Brain microvascular endothelial cell (primary cell): ENCODE data around the gene DGCR2.

ENCODE experiments used
- DNase-seq: peaks from one replicate; pipeline ENCODE4 v3.0.0-alpha.2; 2020
- H3K27ac ChIP-seq: fragments of 250-450 bp; sonication (Bioruptor Pico); 2 replicates; pipeline ENCODE4 v1.5.1; 2020; ENCODE audit warnings: mild to moderate bottlenecking, moderate library complexity
- H3K27me3 ChIP-seq: fragments of 250-450 bp; sonication (Bioruptor Pico); replicated peaks from 2 replicates; pipeline ENCODE4 v1.5.1; 2020; ENCODE audit warnings: mild to moderate bottlenecking
- H3K36me3 ChIP-seq: fragments of 250-450 bp; sonication (Bioruptor Pico); replicated peaks from 2 replicates; pipeline ENCODE4 v1.5.1; 2020; ENCODE audit warnings: mild to moderate bottlenecking
- H3K4me3 ChIP-seq: 2 replicates; pipeline ENCODE4 v1.5.1; 2011; ENCODE audit warnings: low read depth, mild to moderate bottlenecking, control low read depth, low read length, moderate library complexity
- in situ Hi-C: cut with HindIII; loops from 2 replicates; pipeline ENCODE4 v1.10.0; 2017; ENCODE audit warnings: low sequenced_read_pairs, low pct_ligation_motif_present
- TF ChIP-seq, protein P1 (sequence below): IDR thresholded peaks from 2 replicates; pipeline ENCODE4 v1.5.1; 2011; ENCODE audit warnings: low read depth, mild to moderate bottlenecking, moderate library complexity, low read length, control low read depth, inconsistent platforms; ENCODE audit errors: missing control alignments

DGCR2 gene

DNA sequence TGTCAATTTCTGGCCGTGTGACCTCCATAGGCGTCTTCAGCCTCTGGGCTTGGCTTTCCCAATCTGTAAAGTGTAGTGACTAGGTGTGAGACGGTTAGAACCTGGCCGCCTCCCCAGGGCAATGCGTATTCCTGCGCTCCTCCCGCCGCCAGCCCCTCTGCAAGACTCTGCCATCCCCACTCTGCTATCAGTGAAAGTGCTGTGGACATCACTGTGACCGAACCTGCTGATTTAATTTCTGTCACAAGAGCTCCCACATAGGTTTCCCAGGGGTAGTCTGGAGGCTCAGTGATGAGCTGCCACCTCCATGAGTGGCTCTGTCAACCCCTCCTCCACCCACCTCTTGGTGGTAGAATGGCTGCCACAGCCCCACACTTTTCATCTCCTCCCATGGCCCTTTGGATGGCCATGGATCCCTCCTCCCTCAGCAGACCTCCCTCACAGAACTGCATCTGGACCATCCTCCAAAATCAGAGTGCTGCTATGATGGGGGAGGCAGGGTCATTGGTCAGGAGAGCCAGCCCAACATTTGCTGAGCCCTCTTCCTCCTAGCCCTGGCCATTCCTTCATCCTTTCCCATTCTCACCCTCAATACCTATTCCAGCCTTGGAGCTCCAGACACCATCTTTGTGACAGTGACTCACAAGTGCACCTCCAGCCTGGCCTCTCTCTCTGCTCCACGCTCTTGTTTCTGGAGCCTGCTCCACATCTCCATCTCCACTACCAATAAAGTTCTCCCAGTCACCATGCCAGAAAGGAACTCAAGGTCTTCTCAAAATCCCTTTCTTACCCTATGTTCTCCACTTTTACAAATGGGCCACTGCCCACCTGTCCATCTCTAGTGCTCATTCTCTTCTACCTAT lies 29.3 kb upstream of the DGCR2 start:
- Histone ChIP-seq H3K4me3 (no peak overlapping the region), H3K36me3 (no peaks in the 10 kb centered on the region), H3K27me3 (peaks cover 61% of the 10 kb centered on the region), H3K27ac (no peak overlapping the region)
- no peak for DNase-seq
- TF ChIP-seq, protein P1, sequence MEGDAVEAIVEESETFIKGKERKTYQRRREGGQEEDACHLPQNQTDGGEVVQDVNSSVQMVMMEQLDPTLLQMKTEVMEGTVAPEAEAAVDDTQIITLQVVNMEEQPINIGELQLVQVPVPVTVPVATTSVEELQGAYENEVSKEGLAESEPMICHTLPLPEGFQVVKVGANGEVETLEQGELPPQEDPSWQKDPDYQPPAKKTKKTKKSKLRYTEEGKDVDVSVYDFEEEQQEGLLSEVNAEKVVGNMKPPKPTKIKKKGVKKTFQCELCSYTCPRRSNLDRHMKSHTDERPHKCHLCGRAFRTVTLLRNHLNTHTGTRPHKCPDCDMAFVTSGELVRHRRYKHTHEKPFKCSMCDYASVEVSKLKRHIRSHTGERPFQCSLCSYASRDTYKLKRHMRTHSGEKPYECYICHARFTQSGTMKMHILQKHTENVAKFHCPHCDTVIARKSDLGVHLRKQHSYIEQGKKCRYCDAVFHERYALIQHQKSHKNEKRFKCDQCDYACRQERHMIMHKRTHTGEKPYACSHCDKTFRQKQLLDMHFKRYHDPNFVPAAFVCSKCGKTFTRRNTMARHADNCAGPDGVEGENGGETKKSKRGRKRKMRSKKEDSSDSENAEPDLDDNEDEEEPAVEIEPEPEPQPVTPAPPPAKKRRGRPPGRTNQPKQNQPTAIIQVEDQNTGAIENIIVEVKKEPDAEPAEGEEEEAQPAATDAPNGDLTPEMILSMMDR: no peak
- in situ Hi-C loops: no loop called here

DNA sequence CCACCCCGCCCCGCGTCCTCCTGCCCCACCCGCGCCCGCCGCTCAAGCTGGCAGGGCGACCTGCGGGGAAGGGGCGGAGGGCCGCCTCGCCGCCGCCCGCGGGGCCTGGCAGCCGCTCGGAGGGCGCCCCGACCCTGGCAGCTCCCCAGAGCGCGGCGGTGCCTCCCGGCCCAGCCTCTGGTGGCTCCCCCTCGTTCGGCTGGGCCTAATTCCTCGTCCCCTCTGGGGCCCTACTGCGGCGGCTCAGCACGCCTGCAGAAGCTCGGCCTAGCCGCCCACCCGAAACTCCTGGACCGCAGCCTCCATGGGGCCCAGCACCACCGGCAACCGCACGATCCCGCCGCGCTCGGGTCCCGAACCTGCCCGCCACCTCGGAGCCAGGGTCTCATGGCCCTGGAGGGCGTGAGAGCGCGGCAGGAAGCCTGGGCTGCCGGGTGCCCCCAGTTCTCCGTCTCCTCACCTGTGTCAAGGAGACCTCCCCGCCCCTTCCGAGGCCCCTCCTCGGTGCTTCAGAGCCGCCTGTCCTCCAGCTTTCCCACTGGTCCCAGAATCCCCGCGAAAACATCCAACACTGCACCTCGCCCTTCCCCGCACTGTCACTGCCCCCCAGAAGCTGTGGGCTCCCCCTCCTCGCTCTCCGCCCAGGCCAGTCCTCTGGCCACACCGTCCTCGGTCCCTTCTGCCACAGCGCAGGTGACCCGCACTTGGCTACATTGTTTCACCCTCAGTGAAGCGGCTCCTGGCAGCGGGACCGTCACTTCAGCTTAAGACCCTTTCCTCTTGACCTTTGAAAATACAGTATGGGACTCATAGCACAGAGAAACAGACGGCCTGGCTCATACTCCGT lies 28.5 kb upstream of the DGCR2 start:
- in situ Hi-C loops: no loop called here
- Histone ChIP-seq H3K27me3 (peaks cover 61% of the 10 kb centered on the region), H3K4me3 (no peak overlapping the region), H3K36me3 (no peaks in the 10 kb centered on the region), H3K27ac (no peak overlapping the region)
- TF ChIP-seq, protein P1: no peak
- no peak for DNase-seq

DNA sequence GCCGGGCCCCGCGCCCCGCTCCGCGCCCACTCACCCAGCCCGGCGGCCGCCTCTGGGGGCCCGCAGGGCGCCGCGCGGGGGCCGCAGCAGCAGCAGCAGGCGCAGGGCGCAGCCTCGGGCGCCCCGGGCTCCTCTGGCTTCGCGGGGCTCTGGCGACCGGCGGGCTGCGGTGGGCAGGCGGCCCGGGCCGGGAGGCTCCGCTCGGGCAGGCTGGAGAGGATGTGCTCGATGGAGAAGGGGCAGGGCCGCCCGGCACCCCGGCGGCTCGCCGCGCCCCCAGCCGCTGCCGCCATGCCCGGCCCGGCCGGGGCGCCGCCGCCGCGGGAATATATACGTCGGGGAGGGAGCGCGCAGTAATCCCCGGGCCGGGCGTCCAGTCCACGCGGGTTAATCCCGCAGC lies 27.8 kb upstream of the DGCR2 start, which contains the start of gene GSC2:
Gene GSC2, minus strand, starts transcription at position 302 of the 400 bp plus-strand sequence. Its CDS starts 9 bp downstream, at position 293.
- H3K27me3 ChIP-seq: peaks cover 59% of the 10 kb centered on the region
- DNase-seq: no peak
- in situ Hi-C loops: no loop called here
- no peak within 1 kb of the TSS for H3K27ac ChIP-seq
- no peak within 1 kb of the TSS for H3K4me3 ChIP-seq
- TF ChIP-seq, protein P1: no peak
- no peaks in the 10 kb centered on the region for H3K36me3 ChIP-seq

DNA sequence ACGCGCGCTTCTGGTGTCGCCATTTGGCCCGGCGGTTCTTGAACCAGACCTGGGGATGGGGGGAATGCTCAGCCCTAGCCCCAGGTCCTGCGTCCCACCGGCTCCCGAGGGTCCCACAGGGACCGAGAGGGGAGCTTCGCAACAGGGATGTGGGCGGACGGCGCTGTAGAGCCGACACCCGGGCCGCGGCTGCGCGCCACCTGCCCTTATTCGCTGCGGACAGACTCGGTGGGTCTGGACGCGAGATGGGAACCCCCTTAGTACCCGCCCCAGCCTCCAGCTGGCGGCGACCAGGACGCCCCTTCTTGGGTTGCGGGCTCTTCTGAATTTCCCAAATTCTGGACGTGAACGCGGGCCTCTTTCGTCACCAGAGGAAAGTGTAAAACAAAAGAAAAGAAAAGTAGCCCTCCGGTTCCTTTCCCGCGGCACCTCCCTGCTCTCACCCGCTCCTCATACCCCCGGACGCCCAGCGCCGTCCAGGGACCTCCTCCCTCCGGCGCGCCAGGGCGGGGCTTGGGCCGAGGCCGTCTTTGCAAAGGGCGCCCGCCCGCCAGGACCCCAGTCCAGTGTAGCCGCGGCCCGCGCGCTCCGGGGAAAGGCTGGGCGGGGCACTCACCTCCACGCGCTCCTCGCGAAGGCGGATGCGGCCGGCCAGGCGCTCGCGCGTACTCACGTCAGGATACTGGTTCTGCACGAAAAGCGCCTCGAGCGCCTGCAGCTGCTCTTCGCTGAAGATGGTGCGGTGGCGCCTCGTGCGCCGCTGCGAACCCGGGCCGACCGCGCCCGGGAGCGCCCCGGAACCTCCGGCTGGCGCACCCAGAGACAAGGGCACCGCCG lies 27.1 kb upstream of the DGCR2 start:
- Histone ChIP-seq H3K4me3 (no peak overlapping the region), H3K27me3 (peaks cover 58% of the 10 kb centered on the region), H3K36me3 (no peaks in the 10 kb centered on the region), H3K27ac (no peak overlapping the region)
- in situ Hi-C loops: no loop called here
- no peak for DNase-seq
- TF ChIP-seq, protein P1: no peak

DNA sequence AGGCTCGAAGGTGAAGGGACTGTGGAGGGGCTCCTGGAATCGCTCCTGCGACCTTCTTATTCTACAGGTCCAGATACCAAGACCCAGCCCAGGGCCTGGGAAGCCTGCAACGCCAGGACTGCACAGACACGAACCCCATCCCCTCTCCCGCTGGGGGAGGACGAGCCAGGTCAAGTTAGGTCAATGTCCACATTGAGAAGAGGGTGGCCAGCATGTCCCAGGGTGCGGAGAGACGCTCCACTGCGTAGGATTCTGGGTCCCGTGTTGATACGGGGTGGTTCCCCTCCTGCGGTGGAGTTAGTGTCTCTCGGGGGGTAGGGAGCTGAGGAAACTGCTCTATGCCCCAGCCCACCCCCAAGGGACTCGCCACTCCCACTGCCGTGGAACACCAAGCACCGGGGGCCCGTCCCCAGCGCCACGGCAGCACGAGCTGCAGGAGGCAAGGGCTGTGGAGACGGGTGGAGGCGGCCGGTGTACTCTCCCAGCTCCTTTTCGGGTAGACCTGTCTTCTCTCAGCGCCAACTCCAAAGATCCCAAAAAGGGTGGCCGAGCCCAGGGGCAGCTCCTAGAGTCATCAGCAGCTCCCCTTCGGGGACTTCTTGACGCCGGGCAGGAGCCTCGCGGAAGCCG lies 26.3 kb upstream of the DGCR2 start:
- Histone ChIP-seq H3K36me3 (no peaks in the 10 kb centered on the region), H3K27ac (no peak overlapping the region), H3K4me3 (no peak overlapping the region), H3K27me3 (peaks cover 56% of the 10 kb centered on the region)
- TF ChIP-seq, protein P1: no peak
- in situ Hi-C loops: no loop called here
- no peak for DNase-seq
